Bronchial epithelial cell (primary cell): ENCODE measurements around the gene NDFIP2. TPM values are rescaled to one million over a fixed set of nuclear protein-coding genes. Genes with fewer than 3 reads are reported as not detected.
A peak's percentile ranks its signal among the peaks of the same experiment; 100 is the strongest.

Experiments
- DNase-seq: peaks from one replicate; pipeline ENCODE4 v3.0.0-alpha.2; 2010; ENCODE audit warnings: low read depth
- FAIRE-seq: peaks from 2 replicates; lab custom pipeline; 2011; peaks lifted over from hg19 to GRCh38; lab: Jason Lieb, UNC
- H3K27me3 ChIP-seq: 2 replicates; pipeline ENCODE4 v1.5.1; 2011; ENCODE audit warnings: low read length; ENCODE audit not compliant: control insufficient read depth, insufficient read depth
- H3K36me3 ChIP-seq: 2 replicates; pipeline ENCODE4 v1.5.1; 2011; ENCODE audit warnings: low read length; ENCODE audit not compliant: control insufficient read depth, insufficient read depth
- H3K4me3 ChIP-seq: 2 replicates; pipeline ENCODE4 v1.5.1; 2011; ENCODE audit warnings: mild to moderate bottlenecking, low read depth, low read length, control low read depth
- total RNA-seq: library from RNA; depleted of rRNA; stranded (reverse); fragments of >200 nt; gene quantifications from 2 replicates; pipeline ENCODE4 v1.2.1, GENCODE V29; 2014
- TF ChIP-seq, protein P1 (sequence below): IDR thresholded peaks from 2 replicates; pipeline ENCODE4 v1.5.1; 2011; ENCODE audit warnings: mild to moderate bottlenecking, moderate library complexity, low read length, control low read depth, inconsistent platforms; ENCODE audit not compliant: insufficient read depth, severe bottlenecking

NDFIP2 gene
- total RNA-seq, 1 donor from 2014 or later: 80.0 TPM

DNA sequence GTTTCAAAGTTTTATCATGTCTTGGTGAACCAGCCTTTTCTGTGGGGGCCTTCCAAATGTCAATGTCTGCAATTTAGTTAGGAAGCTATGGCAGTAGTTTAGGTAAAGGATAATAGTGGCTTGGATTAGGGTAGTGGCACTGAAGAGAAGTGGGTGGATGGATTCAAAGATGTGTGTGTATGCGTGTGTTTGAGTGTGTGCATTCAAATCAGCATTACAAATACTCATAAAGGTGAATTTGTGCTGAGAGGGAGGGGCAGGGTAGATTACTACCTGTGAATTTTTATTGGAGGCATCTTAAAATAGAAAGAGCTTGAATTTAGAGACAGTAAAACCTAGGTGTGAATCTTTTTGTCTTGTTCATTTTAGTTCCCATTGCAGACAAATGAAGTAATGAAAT, 16.9 kb downstream of the NDFIP2 start:
- Histone ChIP-seq H3K4me3 (no peak overlapping the region), H3K27me3 (no peaks in the 10 kb centered on the region), H3K36me3 (no peaks in the 10 kb centered on the region)
- TF ChIP-seq, protein P1, sequence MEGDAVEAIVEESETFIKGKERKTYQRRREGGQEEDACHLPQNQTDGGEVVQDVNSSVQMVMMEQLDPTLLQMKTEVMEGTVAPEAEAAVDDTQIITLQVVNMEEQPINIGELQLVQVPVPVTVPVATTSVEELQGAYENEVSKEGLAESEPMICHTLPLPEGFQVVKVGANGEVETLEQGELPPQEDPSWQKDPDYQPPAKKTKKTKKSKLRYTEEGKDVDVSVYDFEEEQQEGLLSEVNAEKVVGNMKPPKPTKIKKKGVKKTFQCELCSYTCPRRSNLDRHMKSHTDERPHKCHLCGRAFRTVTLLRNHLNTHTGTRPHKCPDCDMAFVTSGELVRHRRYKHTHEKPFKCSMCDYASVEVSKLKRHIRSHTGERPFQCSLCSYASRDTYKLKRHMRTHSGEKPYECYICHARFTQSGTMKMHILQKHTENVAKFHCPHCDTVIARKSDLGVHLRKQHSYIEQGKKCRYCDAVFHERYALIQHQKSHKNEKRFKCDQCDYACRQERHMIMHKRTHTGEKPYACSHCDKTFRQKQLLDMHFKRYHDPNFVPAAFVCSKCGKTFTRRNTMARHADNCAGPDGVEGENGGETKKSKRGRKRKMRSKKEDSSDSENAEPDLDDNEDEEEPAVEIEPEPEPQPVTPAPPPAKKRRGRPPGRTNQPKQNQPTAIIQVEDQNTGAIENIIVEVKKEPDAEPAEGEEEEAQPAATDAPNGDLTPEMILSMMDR: no peak
- DNase-seq: no peak
- FAIRE-seq: no peak

DNA sequence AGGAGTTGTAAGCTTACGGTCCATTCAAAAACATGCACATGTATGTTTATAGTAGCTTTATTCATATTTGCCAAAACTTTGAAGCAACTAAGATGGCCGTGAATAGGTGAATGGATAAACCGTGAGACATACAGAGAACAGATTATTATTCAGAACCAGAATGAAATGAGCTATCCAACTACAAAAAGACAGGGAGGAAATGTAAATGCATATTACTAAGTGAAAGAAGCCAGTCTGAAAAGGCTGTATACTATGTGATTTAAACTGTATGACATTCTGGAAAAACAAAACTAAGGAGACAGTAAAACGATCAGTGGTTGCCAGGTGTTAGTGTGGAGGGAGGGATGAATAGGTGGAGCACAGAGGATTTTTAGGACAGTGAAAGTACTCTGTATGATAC, 19.9 kb downstream of the NDFIP2 start:
- H3K27me3 ChIP-seq: no peaks in the 10 kb centered on the region
- H3K4me3 ChIP-seq: no peak overlapping the region
- no peaks in the 10 kb centered on the region for H3K36me3 ChIP-seq
- FAIRE-seq (peak; percentile 7), DNase-seq (no peak)
- TF ChIP-seq, protein P1: no peak

DNA sequence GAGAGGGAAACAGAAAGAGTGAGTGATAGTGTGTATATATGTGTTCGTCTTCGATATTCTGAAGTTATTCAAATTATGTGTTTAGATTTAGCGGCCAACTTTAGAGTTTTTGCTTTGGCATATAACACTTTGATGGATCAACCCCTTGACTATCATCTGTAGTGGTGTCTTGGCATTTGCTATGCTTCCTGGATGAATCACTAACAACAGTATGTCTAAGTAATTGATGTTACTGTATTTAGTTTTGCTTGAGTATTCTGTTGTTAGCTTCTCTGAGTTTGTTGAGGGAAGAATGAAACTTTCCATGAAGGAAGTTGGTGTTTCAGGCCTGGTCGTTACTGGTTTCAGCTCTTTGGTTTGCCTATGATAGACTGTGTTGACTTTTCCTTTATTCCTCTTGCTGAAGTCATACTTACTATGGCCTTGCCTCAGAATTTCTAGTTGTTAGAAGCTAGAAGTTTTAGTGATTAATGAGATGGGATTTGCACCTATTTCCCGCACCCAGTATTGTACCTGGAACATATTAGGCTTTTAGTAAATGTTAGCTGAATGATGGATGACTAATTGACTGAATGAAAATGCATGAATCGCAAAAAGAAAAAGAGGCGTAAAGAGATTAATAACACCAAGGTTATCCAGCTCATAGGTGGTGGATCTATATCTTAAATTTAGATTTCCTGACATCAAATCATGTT, 20.7 kb downstream of the NDFIP2 start:
- FAIRE-seq (no peak), DNase-seq (peak; percentile 45)
- TF ChIP-seq, protein P1: no peak
- no peak overlapping the region for H3K4me3 ChIP-seq
- H3K36me3 ChIP-seq: no peaks in the 10 kb centered on the region
- H3K27me3 ChIP-seq: no peaks in the 10 kb centered on the region

DNA sequence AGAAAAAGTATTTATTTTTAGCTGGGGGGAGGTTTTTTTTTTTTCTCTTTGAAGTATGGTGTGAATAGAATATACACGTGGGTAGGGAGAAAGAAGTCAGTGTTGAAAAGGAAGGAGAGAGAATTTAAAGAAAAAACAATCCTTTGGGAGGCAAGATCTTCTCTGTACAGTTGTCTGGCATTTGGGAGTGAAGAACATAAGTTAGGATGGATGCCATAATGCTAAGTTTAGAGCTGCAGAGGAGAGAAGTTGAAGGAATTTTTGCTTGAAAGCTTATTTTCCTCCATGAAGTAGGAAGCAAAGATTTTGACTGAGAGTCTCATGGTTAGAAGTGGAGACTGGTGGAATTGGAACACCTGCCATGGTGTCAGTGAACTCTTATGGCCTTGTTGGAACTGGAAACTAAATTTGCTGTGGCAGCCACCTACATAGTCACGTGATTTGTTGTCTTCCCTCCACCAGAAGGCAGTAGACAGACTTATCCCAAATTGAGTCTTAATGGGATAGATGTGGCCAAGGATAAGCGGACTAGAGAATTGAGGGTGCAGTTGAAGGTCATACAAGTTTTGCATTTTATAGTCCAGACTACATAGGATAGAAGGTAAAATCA, 22.0 kb downstream of the NDFIP2 start:
- Histone ChIP-seq H3K4me3 (no peak overlapping the region), H3K27me3 (no peaks in the 10 kb centered on the region), H3K36me3 (no peaks in the 10 kb centered on the region)
- DNase-seq: no peak
- TF ChIP-seq, protein P1: no peak
- FAIRE-seq: no peak

DNA sequence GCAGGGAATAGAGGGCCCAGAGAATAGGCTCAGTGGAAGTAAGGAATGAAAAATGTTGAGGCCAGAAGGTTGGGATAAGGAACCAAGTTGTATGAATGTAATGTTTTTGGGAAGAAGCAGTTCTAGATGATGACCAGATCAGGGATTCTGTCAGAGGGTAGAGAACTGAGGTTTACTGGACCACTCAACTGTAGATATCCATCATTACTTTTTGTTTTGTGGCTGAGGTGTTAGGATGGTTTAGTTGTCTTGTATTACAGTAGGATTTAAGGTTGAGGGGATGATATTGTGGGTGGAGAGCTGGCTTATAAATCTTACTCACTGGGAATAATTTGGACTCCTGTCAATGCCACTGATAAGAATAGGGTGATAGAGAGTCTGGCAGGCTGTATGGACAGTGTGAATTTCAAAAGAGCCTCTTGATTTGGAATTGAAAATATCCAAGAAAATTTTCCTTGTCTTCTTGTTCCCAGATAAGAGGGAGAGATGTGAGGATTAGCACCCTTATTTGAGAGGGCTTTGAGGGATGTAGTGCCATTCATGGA, 22.6 kb downstream of the NDFIP2 start:
- H3K4me3 ChIP-seq: no peak overlapping the region
- H3K27me3 ChIP-seq: no peaks in the 10 kb centered on the region
- no peak for FAIRE-seq
- H3K36me3 ChIP-seq: no peaks in the 10 kb centered on the region
- TF ChIP-seq, protein P1: no peak
- DNase-seq: no peak
